Medulla oblongata (tissue), 1 donor: ENCODE measurements around the gene SLC43A3.

Experiments used
- DNase-seq: peaks from one replicate; pipeline ENCODE4 v3.0.0-alpha.2; 2015; ENCODE audit errors: extremely low spot score

The SLC43A3 gene

DNA sequence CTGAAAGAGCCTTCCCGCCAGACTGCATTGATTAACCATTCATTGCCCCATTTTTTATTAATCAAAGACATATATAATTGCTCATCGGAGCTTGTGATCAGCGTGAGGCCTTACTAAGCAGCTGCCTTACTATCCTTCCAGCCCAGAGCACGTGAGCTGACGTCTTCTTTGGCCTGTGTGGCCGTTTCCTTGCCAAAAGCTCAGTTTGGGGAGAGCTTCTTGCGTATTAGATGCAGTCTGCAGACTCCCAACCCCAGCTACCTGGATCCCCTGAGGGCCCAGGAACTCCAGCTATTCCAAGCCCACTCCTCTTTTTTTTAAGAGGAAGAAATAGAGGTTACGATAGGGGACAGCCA, 784 bp upstream of the SLC43A3 start:
- DNase-seq: peak; percentile 77

DNA sequence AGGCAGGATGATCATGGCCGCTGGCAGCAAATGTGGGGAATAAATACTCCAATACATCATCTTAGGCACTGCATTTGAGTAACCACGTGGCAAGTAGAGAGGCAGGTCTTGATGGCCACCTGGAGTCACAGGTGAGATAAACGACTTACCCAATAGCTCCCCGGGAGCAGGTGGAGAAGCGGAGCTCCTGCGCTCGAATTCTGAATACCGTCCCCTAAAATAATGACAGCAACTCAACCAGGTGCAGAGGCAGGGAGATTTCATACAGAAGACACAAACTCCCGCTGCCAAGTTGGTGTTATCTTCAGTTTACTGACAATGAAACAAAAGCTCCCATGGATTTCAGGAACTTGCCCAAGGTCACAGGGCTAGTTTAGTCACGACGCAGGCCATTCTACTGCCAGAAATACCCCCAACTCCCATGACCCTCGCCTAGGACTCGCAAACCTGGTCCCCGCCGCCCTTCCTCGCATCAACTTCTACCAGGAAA, 437 bp downstream of the SLC43A3 start:
- no peak for DNase-seq

GRCh38 chr11:57425565-57426438, 1.1 kb downstream of the SLC43A3 start:
- DNase-seq: peak; percentile 32

DNA sequence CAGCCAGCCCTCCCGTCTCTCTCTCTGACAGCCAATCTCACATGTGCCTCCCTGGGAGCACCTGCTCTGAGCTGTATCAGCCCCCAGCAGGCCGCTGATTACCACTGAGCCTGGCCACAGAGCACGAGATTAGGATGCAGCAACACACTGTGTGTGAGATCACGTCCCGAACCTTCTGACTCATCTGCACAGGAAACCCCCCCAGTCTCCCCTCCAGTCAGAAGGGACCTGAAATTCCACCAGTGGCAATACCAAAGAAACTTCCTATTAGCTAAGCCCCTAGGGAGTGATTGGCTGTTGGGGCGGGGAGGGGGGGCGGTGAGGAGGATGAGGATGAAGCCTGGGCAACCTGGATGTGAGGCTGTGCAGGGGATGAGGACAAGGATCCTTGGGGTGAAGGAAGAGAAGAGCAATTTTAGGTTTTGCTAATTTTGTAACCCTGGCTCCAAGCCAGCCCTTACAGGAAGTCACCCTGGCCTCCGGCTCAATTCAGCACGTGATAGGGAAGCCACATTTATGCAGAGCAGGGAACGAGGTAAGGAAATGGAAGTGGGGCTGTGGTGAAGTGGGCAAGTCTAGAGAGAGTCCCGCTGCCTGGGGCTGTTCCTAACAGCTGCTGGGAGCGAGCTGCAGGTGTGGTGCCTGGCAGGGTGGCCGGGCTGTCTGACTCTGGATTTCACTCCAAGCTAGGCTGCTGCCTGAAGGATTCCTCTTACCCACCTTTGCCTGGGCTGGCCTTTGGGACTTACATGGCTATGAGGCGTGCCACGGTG, 1.9 kb downstream of the SLC43A3 start:
- DNase-seq: peak; percentile 36

DNA sequence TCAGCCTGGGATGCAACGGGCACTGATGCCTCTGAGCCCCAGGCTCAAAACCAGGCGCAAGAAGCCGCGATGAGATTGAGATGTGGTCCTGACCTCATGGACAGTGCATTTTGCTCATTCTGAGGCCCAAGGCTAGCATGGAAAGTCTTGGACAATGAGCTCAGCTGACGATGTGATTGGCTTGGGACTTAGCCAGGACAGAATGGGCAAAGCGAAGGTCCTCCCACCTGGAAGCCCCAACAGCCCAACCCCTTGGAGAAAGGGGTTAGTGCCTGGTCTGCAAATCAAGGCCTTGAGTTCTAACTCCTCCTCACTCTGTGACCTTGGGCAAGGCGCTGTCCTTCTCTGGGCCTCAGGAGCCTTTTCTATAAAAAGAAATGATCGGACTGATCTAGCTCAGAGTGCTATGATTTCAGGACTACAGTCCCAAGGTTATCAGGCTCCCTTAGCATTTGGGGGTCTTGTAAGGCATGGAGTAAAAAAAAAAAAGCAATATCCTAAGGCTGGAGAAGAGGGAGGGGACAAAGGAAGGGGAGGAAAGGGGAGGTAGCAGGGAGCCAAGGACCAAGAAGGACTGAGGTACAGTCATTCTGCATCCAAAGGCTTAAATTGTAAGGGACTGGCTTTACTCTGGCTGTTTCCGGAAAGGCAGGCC, 2.7 kb downstream of the SLC43A3 start:
- no peak for DNase-seq

- DNase-seq: no peak
These were observed 4.3 kb downstream of the SLC43A3 start for GRCh38 chr11:57422669-57423068.

DNA sequence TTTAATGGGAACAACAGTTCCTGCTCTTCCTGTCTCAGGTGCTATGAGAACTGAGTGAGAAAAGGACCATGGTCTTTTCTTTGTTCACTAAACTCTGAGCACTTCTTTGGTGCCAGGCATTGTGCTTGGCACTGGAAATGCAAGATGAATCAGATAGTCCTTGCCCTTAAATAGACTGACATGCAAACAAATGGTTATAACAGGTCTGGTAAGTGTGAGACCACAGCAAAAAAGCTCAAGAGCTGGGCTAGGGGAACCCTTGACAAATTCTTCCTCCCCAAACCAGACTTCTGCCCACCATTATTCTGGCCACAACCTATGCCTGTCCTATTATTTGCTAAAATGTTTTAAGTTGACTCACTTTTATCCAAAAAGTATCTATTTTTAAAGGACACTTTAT, 5.1 kb downstream of the SLC43A3 start:
- DNase-seq: no peak

- DNase-seq: no peak
These were observed 5.9 kb downstream of the SLC43A3 start for GRCh38 chr11:57421066-57421465.

DNA sequence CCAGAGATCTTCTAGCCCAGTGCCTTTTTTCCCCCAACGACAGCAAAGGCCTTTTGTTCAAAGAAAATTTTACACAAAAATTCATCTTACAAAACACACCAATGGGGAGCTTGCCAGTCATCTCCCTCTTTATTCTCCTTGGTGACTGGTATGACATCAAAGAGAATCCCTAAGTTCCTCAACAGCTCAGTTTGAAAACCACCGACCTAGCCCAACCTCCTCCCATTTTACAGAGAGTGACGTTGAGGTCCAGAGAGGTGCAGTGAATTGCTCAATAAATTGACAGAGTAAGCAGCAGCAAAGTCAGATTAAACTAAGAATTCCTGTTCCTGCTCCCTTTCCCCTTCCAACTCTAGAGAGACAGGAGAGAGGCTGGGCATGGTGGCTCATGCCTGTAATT, 7.8 kb downstream of the SLC43A3 start:
- DNase-seq: no peak

GRCh38 chr11:57418131-57418530, 8.8 kb downstream of the SLC43A3 start:
- no peak for DNase-seq

GRCh38 chr11:57417056-57417455, 9.9 kb downstream of the SLC43A3 start:
- no peak for DNase-seq

DNA sequence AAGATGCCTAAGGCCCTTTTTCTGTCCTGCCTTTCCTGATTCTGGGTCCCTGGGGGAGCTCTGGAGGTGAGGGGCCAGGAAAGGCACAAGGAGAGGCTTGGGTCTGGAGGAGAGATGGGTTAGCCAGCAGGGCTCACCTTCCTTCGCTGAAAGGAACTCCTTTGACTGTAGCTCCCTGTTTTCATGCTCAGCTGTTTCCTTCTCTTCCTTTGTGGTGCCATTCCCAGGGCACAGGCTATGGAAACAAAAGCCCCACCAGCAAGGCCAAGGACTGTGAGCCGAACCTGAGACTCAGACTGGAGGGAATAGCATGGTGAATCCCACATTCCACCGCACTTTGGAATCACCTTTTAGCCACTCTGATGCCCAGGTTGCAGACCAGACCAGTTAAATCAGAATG, 10.5 kb downstream of the SLC43A3 start:
- no peak for DNase-seq

- DNase-seq: no peak
These were observed 12.2 kb downstream of the SLC43A3 start for GRCh38 chr11:57414612-57415212.

DNA sequence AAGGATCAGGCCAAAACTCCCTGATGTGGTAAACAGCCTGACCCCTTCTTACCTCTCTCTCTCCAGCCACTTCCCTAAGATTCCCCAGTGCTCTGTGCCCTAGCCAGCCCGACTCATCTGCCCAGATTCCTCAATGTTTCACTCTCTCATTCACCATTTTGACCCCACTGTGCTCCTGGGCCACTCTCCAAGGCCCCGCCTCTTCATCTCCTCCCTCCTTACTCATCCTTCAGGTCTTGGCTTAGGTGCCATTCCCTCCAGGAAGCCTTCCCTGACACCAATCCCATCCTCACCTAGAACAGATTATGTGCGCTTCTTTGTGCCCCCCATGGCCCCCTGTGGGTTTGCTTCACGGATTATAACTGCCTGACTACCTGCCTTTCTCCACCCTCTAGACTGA, 13.2 kb downstream of the SLC43A3 start:
- no peak for DNase-seq

- DNase-seq: no peak
These were observed 16.6 kb downstream of the SLC43A3 start for GRCh38 chr11:57410287-57410686.

GRCh38 chr11:57409321-57410100, 17.4 kb downstream of the SLC43A3 start:
- no peak for DNase-seq

DNA sequence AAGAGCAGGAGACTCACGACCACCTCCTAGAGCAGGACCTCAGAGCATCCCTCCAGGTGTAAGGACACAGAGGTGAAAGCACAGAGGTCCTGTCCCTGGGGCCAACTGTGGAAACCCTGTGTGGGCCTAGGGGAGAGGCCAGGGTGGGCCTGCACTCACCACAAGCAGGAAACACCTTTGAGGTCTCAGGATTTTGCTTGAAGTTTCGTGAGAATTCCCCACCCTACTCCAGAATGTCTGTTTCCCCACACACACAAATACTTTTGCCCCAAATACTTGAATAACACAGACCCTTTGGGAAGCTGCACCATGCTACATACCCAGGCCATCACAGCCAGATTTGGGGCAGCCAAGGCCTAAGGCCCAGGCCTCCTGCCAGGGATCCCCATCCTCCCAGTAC, 18.1 kb downstream of the SLC43A3 start:
- DNase-seq: no peak

DNA sequence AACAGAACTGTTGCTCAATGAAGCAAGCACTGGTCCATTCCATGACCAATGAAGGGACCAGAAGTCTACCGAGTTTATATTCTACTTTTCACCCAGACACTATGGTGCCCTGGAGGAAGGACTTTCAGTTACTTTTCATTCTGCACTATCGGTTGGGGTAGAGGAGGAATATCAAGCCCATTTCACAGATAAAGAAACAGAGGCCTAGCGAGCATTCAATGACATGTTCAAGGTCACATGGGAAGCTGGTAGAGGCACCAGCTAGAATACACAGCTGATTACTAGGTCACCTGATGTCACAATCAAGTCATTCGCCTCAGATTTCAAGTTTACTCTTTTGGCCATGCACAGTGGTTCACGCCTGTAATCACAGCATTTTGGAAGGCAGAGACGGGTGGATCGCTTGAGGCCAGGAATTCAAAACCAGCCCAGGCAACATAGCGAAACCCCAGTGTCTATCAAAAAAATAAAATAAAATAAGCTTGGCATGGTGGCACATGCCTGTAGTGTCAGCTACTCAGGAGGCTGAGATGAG, 18.9 kb downstream of the SLC43A3 start:
- no peak for DNase-seq

GRCh38 chr11:57407010-57407920, 19.7 kb downstream of the SLC43A3 start:
- DNase-seq: peak; percentile 28
